ENCODE data around the gene KCTD3. TPM values are rescaled to one million over a fixed set of nuclear protein-coding genes. Genes with fewer than 3 reads are reported as not detected.
A peak's percentile ranks its signal among the peaks of the same experiment; 100 is the strongest.

The KCTD3 gene
- total and polyA plus RNA-seq, 2 of the 13 experiments (the other 11 are each of a cell fraction or from before 2014, with no cell fraction given): 49.8 to 68.1 TPM

DNA sequence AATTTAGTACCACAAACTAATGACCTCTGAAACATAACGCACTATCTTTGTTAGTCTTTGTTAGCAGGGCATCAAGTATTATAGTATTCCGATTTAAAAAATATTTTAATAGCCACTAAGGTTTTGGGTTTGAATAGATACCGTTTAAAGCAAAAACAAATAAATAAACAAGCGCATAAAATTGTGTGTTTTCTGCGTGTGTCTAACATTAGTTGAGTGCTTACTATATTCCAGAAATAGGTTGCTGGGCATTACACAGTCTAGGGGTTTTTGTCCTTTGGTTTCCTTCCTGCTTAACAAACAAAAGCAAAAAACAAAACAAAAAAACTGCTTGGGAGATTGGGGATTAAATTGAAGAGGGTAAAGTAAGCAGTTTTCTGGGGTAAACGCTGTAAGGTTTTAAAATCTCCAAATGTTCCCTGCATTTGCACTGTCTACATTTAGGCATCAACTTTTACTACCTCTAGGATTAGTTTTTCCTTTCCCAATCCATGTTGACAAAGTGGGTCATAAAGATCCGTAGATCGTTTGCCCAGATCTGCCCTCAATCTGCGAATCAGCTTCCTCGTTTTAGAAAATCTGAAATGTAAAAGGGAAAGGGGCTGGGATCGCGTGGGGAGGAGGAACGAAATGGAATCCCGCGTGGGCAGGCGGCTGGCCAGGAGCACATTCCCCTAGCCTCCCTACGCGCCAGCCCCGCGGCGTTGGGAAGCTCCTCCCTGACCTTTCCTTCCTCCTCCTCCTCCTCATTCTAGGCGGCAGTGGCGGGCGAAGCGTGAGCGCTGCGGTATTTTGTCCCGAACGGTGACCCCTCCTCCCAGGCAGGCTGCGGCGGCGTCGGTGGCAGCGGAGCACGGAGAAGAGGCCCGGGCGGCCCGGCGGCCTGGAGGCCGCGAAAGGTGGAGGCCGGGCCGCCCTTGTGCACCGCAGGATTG, at the start of gene KCTD3 (continued):
- 0 out of 2 replicates have a peak, but pooled peaks have one; percentile 26 for TF ChIP-seq ZNF329 (CRISPR knock-in tag; IDR thresholded peaks at IDR 0.05; ENCODE audit: low read depth)
- TF ChIP-seq ZNF839 (CRISPR knock-in tag; IDR thresholded peaks at IDR 0.05; ENCODE audit: borderline replicate concordance): no peak
- no peak for TF ChIP-seq CAMTA2 (CRISPR knock-in tag; IDR thresholded peaks at IDR 0.05; ENCODE audit: borderline replicate concordance)
- no peak for TF ChIP-seq ARHGAP35 (CRISPR knock-in tag; IDR thresholded peaks at IDR 0.05; ENCODE audit: borderline replicate concordance)
- TF ChIP-seq HOXA5 (CRISPR knock-in tag; IDR thresholded peaks at IDR 0.05): no peak; the same call in 1 of the 2 replicates
- TF ChIP-seq ZNF251 (CRISPR knock-in tag; IDR thresholded peaks at IDR 0.05): no peak
- TF ChIP-seq CEBPG (CRISPR knock-in tag; IDR thresholded peaks at IDR 0.05): 0 out of 2 replicates have a peak, but pooled peaks have one; percentile 17
- TF ChIP-seq NFATC3 (CRISPR knock-in tag; IDR thresholded peaks at IDR 0.05): no peak
- peak; percentile 61 for TF ChIP-seq GZF1 (CRISPR knock-in tag; IDR thresholded peaks at IDR 0.05)
- TF ChIP-seq HNF4A (CRISPR knock-in tag; IDR thresholded peaks at IDR 0.05): no peak
- peak; percentile 47 for TF ChIP-seq MED1 (CRISPR knock-in tag; IDR thresholded peaks at IDR 0.05)
- peak in 1 of 2 experiments; percentile 65; a peak in 2 of 4 replicates for TF ChIP-seq REST (IDR thresholded peaks at IDR 0.05; ENCODE audit: borderline replicate concordance in 1 of 2, low read depth in 1 of 2, low read length in 2 of 2)
- peak; percentile 77; the same call in 1 of the 2 replicates for TF ChIP-seq ARID2 (CRISPR knock-in tag; IDR thresholded peaks at IDR 0.05; ENCODE audit: borderline replicate concordance)
- peak; percentile 89 for TF ChIP-seq TEAD3 (CRISPR knock-in tag; optimal IDR thresholded peaks at IDR 0.05; ENCODE audit: borderline replicate concordance)
- no peak for TF ChIP-seq MBD4 (IDR thresholded peaks at IDR 0.05; ENCODE audit: borderline replicate concordance, low read length)
- peak; percentile 84 for TF ChIP-seq ZNF205 (CRISPR knock-in tag; IDR thresholded peaks at IDR 0.05)
- TF ChIP-seq TBL1XR1 (IDR thresholded peaks at IDR 0.05; ENCODE audit: borderline replicate concordance, low read length, partially characterized antibody): no peak
- no peak for TF ChIP-seq ZNF382 (CRISPR knock-in tag; IDR thresholded peaks at IDR 0.05; ENCODE audit: borderline replicate concordance)
- no peak for TF ChIP-seq ZNF34 (CRISPR knock-in tag; IDR thresholded peaks at IDR 0.05; ENCODE audit: borderline replicate concordance)
- no peak for TF ChIP-seq SKI (IDR thresholded peaks at IDR 0.05; ENCODE audit: partially characterized antibody)
- no peak for TF ChIP-seq SP4 (CRISPR knock-in tag; IDR thresholded peaks at IDR 0.05)
- TF ChIP-seq GATA4 (IDR thresholded peaks at IDR 0.05; ENCODE audit: borderline replicate concordance, low read depth): no peak
- TF ChIP-seq, protein P1, sequence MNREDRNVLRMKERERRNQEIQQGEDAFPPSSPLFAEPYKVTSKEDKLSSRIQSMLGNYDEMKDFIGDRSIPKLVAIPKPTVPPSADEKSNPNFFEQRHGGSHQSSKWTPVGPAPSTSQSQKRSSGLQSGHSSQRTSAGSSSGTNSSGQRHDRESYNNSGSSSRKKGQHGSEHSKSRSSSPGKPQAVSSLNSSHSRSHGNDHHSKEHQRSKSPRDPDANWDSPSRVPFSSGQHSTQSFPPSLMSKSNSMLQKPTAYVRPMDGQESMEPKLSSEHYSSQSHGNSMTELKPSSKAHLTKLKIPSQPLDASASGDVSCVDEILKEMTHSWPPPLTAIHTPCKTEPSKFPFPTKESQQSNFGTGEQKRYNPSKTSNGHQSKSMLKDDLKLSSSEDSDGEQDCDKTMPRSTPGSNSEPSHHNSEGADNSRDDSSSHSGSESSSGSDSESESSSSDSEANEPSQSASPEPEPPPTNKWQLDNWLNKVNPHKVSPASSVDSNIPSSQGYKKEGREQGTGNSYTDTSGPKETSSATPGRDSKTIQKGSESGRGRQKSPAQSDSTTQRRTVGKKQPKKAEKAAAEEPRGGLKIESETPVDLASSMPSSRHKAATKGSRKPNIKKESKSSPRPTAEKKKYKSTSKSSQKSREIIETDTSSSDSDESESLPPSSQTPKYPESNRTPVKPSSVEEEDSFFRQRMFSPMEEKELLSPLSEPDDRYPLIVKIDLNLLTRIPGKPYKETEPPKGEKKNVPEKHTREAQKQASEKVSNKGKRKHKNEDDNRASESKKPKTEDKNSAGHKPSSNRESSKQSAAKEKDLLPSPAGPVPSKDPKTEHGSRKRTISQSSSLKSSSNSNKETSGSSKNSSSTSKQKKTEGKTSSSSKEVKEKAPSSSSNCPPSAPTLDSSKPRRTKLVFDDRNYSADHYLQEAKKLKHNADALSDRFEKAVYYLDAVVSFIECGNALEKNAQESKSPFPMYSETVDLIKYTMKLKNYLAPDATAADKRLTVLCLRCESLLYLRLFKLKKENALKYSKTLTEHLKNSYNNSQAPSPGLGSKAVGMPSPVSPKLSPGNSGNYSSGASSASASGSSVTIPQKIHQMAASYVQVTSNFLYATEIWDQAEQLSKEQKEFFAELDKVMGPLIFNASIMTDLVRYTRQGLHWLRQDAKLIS (CRISPR knock-in tag; IDR thresholded peaks at IDR 0.05): no peak

Measured in HepG2 (cell line).